ENCODE measurements around the gene KCNQ1OT1.

GRCh38 chr11:2724653-2725367 lies 25.0 kb upstream of the KCNQ1OT1 start:
- TF ChIP-seq CTCF (IDR thresholded peaks at IDR 0.05; ENCODE audit: low read length) (no peak), EZH2phosphoT487 (IDR thresholded peaks at IDR 0.05; ENCODE audit: low read length) (no peak), EZH2 (optimal IDR thresholded peaks at IDR 0.05; ENCODE audit: low read depth, low read length) (no peak)
